ENCODE measurements around the gene SPTBN4.
"Not testable (repeated sequence)": the region's sequence is repeated elsewhere in the genome, so short reads cannot be mapped to it uniquely, and the experiment has no call there.

Gene SPTBN4

DNA sequence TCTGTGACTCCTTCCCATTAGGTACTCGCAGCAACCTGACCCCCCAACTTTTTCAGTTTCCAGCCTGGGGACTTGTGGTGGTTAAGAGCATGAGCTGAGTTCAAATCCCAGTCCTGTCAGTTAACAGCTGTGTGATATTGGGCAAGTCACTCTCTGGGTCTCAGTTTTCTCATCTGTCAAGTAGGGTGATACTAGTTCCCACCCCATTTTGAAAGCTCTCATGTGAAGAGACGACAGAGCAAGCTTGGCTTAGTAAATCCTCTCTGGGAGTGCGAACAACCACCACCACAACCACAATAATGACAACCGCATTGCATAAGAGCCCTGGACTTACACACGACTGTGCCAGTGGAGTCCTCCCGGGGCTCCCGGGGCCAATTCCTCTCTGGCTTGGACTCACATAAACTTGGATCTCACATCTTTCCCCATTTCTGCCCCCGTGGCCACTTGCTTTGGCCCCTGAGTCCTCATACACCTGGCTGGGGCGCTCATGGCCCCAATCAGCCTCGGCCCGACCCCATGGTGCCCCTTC, 1.7 kb upstream of the SPTBN4 start:
- DNase-seq (ENCODE audit: low read depth) = no peak

DNA sequence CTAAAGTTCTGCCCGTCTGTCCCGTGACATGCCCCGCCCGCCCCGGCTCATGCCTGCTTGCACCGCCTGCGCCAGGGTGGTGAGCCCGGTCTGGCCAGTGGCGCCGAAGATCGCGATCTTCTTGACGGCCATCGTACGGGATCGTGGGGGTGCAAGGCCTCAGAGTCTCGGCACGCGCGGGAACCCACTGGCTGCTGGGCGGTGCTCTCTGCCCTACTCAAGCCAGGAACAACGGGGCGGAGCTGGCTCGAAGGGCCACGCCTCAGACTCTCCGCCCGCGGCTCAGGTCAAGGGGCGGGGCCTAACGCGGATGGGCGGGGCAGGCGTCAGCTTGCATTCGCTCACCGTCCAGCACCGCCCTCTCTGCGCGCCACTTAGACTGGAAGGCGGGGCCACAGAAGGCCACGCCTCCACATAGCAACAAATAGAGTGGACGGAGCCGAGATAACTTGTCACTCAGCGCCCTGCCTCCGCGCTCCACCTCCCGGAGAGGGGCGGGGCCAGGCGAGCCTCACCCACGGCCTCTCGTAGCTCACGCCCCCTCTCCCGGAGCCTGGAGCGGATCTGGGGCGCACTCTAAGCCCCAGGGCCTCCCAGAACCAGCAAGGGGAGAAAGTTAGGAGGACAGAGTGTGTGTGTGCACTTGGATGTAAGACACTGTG, 1.1 kb upstream of the SPTBN4 start, which contains the start of gene BLVRB:
Gene BLVRB (minus strand): TSS at position 189 of the 662 bp plus-strand sequence. CDS start 57 bp downstream, at position 132.
- peak; percentile 99 for DNase-seq (ENCODE audit: low read depth)

DNA sequence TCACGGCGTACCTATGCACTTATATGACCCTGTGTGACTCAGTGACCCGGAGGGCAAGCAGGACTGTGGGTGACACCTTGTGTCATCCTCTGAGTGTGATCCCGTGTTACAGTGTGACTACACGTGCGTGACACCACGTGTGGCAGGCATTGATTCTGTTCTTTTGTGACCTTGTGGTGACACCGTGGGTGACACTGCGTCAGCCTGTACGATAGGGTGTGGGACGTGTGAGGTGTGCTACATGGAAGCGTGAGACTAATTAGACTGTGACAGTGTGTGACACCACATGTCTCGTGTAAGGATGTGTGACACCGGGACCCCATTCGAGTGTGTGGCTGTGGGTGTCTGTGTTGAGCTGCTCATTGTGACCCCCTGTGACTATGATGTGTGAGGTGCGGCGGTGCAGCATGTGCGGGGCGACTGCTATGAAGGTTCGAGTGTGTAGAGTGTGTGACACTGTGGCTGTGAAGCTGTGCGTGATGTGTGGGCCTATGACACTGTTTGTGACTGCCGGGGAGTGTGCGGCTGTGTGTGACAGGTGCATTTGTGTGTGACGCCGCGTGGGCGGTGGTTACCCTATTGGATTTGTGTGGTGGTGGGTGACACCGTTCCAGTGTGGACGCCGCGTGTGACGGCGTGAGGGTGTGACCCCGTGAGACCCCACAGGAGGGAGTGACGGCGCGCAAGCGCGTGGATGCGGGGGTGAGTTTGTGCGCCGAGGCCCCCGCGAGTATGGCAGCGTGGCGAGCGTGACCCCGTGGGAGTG, 399 bp upstream of the SPTBN4 start:
- DNase-seq (ENCODE audit: low read depth) = no peak

DNA sequence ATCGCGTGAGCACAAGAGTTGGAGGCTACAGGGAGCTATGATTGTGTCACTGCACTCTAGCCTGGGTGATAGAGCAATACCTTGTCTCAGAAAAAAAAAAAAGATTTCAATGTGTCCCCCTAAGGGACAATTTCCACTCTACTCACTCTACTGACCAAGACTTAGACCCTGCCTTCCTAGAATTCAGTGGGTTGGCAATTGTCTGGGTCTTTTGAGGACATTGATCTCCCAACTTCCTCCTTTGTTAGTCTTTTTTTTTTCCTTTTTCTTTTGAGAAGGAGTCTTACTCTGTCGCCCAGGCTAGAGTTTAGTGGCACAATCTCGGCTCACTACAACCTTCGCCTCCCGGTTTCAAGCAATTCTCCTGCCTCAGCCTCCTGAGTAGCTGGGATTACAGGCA, 2.2 kb downstream of the SPTBN4 start:
- no peak for DNase-seq (ENCODE audit: low read depth)

DNA sequence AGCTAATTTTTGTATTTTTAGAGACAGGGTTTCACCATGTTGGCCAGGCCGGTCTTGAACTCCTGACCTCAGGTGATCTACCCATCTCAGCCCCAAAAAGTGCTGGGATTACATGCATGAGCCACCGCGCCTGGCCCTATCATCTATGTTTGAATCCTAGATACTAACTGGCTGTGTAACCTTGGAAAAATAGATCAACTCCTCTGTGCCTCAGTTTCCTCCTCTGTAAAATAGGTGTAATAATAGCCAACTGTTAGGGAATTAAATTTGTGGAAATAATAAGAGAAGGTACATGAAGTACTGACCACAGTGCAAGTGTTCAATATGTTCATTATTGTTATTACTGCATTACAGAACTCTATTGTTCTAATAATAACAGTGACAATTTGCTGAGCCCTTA, 4.3 kb downstream of the SPTBN4 start:
- DNase-seq (ENCODE audit: low read depth) = no peak

DNA sequence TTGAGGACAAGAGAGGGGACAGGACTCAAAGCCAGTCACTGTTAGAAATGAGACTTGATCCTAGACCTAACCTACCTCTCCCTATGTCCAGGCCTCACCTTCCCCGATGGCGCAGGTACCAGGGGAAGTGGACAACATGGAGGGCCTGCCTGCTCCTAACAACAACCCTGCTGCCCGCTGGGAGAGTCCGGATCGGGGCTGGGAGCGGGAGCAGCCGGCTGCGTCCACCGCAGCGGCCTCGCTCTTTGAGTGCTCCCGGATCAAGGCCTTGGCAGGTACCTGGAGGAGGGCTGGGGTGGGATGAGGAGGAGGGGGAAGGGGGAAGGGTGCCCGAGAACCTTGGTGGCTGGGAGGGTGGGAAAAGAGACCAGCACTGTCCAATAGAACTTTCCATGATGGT, 5.7 kb downstream of the SPTBN4 start:
- no peak for DNase-seq (ENCODE audit: low read depth)

DNA sequence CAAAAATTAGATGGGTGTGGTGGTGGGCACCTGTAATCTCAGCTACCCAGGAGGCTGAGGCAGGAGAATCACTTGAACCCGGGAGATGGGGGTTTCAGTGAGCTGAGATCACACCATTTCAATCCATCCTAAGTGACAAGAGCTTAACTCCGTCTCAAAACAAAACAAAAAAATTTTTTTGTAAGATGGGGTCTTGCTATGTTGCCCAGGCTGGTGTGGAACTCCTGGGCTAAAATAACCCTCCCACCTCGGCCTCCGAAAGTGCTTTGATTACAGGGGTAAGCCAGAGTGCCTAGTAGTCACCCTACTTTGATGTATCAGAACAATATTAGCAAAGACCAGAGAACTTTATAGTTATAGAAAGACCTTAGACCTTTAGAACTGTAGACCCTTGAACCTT, 7.9 kb downstream of the SPTBN4 start:
- DNase-seq (ENCODE audit: low read depth) = no peak

DNA sequence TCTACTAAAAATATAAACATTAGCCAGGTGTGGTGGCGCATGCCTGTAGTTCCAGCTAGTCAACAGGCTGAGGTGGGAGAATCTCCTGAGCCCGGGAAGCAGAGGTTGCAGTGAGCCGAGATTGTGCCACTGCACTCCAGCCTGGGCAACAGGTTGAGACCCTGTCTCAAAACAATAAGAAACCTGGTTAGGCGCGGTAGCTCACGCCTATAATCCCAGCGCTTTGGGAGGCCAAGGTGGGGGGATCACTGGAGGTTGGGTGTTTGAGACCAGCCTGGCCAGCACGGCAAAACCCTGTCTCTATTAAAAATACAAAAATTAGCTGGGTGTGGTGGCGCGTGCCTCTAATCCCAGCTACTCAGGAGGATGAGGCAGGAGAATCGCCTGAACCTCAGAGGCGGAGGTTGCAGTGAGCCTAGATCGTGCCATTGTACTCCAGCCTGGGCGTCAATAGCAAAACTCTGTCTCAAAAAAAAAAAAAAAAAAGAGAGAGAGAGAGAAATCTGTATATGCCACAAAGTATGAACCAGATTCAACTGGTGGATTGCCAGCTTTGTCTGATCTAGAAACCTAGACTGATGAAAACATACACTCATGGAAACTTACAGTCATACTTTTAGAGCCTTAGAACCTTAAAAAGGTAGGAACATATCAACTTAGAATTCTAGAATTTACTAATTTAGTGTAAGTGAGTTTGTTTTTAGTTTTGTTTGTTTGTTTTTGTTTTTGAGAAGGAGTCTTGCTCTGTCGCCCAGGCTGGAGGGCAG, 9.3 kb downstream of the SPTBN4 start:
- DNase-seq (ENCODE audit: low read depth) = not testable (repeated sequence)

DNA sequence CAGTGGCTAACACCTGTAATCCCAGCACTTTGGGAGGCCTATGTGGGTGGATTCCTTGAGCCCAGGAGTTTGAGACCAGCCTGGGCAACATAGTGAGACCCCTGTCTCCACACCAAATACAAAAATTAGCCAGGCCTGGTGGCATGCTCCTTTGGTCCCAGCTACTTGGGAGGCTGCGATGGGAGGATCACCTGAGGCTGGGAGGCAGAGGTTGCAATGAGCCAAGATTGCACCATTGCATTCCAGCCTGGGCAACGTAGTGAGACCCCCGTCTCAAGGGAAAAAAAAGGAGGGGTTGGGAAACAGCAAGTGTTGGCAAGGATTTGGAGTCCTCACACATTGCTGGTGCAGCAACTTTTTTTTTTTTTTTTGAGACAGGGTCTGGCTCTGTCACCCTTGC, 19.2 kb downstream of the SPTBN4 start:
- DNase-seq (ENCODE audit: low read depth) = no peak

DNA sequence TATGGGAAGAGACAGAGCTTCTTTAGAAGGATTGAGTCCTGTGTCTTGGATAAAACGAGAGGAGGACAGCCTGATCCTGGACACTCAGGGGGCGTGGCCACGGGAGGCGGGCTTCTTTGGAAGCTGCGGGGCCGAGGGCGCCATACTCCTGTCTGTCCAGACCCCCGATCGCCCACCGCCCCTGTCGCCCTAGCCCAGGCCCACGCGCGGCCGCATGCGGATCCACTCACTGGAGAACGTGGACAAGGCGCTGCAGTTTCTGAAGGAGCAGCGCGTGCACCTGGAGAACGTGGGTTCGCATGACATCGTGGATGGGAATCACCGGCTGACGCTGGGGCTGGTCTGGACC, 23.1 kb downstream of the SPTBN4 start:
- DNase-seq (ENCODE audit: low read depth) = no peak

DNA sequence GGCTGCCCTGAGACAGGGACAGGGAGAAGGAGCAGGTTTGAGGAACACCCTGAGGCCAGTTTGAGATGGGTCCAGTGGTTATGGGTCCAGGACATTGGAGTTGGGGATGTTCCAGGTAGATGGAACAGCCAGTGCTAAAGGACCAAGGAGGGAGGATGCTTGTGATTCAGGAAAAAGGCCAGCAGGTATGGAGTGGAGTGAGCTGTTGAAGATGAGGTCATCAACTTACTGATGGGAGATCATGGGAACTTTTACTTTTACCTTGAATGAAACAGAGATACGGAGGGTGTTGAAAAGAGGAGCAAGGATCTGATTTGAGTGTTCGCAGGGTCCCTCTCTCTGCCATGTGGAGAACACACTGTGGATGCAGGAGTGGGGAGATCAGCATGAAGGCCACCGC, 25.5 kb downstream of the SPTBN4 start:
- DNase-seq (ENCODE audit: low read depth) = no peak

DNA sequence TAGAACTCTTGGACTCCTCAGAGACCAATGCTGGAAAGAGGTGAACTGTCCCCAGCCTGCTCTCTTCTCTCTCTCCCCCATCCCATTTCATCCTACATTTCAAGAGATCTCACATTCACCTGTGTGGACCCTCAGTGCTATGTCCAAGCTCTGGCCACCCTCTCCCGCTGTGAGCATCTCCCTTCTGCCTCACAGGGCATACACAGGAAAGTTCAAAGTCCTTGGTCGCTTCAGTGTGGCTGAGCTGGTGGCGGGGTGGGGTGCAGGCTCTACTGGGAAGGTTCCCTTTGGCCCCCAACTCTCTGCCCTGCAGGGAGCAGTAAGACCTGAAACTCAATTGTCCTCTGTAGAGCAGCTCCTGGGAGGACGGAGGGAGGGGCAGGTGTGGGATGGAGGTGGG, 27.0 kb downstream of the SPTBN4 start:
- DNase-seq (ENCODE audit: low read depth) = no peak

DNA sequence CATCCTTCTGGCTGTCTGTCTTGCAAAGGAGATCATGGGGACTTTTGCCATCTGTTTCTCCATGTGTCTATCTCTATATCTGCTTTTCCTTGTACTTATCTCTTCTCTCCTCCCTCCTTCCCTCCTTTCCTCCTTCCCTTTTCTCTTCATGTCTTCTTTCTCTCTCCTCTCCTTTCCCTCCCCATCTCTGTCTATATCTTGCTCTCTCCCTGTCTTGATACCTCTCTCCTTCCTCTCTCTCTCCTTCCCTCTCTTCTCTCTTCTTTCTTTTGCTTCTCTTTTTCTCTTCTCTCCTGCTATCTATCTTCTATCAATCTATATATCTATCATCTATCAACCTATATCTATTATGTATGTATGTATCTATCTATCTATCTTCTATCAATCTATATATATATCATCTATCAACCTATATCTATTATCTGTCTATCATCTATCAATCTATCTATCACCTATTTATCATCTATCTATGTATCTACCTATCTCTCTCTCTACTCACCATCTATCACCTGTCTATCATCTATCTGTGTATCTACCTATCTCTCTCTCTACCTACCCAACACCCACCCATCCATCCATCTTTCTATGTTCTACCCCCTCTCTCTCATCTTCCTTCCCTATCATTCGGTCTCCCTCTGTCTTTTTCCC, 27.5 kb downstream of the SPTBN4 start:
- DNase-seq (ENCODE audit: low read depth) = no peak

DNA sequence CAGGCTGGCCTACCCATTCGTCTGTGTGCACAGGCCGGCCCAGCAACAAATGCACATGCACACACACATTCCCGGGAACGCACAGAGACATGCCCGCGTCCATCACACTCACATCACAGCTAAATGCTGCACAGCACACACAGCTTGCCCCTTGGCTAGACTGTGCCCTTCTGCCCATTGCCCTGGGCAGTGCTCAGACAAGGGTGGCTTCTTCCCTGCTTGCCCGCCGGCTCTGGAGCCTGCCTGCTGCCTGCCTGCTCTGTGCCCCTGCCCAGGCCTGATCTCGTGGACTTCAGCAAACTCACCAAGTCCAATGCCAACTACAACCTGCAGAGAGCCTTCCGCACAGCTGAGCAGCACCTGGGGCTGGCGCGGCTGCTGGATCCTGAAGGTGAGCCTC, 30.4 kb downstream of the SPTBN4 start:
- DNase-seq (ENCODE audit: low read depth) = no peak

DNA sequence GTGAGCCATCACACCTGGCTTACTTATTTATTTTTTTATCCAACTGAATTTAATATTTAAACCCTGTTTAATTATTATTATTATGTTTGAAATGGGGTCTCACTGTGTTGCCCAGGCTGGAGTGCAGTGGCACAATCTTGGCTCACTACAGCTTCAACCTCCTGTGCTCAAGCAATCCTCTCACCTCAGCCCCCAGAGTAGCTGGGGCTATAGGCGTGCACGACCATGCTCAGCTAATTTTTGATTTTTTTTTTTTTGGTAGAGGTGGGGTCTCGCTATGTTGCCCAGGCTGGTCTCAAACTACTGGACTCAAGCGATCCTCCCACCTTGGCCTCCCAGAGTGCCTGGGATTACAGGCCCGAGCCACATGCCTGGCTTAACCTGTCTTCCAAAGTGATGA, 32.5 kb downstream of the SPTBN4 start:
- DNase-seq (ENCODE audit: low read depth) = no peak

DNA sequence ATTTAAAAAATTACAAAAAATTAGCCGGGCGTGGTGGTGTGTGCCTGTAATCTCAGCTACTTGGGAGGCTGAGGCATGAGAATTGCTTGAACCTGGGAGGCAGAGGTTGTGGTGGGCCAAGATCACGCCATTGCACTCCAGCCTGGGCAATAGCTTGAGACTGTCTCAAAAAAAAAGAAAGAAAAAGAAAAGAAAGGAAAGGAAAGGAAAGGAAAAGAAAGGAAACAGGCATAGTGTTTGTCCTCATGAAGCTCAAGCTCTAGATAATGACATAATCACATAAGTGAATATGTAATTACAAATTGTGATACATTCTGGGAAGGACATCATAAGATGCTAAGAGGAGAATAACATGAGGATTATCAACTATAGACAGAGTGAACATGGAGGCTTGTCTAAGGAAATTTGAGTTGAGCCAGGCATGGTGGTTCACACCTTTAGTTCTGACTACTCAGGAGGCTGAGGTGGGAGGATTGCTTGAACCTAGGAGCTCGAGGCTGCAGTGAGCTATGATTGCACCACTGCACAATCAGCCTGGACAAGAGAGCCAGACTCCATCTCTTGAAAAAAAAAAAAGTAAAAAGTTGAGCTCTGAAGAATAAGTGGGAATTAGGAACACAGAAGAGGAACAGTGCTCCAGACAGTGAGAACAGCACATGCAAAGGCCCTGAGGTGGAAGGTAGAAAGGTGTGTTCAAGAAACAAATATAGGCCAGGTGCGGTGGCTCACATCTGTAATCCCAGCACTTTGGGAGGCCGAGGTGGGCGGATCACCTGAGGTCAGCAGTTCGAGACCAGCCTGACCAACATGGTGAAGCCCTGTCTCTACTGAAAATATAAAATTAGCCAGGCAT, 34.1 kb downstream of the SPTBN4 start:
- DNase-seq (ENCODE audit: low read depth) = not testable (repeated sequence)

DNA sequence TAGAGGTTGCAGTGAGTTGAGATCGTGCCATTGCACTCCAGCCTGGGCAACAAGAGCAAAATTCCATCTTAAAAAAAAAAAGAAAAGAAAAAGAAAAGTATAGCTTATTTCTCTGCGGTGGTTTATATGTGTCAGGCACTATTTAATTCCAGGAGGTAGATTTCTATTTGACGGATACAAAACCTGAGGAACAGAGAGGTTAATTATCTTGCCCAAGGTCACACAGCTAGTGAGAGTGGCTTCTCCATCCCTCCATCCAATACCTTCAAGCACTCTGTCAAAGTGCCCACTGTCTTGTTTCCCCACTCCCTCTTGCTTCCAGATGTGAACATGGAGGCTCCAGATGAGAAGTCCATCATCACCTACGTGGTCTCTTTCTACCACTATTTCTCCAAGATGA, 34.8 kb downstream of the SPTBN4 start:
- no peak for DNase-seq (ENCODE audit: low read depth)

DNA sequence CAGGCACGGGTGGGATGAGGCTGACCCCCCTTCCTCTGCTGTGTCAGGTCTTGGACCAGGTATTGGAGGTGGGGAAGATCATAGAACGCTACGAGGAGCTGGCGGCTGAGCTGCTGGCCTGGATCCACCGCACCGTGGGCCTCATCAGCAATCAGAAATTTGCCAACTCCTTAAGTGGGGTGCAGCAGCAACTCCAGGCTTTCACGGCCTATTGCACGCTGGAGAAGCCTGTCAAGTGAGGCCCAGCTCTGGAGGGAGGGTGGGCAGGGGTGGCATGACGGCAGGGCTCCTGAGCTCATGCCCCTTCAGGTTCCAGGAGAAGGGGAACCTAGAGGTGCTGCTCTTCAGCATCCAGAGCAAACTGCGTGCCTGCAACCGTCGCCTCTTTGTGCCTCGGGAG, 35.3 kb downstream of the SPTBN4 start:
- no peak for DNase-seq (ENCODE audit: low read depth)

DNA sequence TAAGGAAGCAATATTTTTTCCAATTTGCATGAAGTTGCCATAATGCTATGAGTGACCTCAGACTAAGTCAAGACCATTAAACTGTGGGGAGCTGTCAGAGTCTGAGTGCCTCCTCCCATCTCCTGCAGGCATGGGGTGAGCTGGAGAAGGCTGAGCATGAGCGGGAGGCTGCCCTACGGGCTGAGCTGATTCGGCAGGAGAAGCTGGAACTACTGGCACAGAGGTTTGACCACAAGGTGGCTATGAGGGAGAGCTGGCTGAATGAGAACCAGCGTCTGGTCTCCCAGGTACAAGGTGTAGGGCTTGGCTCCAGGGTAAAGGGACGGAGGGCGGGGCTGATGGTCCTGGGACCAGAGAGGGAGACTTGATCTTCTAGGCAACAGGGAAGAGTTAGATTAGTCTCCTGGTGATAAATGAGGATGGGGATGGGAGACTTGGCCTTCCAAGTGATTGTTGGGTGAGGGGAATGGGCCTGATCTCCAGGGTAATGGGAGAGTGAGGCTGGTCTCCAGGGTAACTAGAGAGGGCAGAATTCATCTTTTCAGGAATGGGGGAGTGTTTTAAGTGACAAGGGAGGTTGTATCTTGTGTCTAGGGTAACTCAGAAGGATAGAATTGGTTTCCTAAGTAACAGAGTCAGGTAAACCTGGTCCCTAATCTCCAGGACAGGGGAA, 36.0 kb downstream of the SPTBN4 start:
- no peak for DNase-seq (ENCODE audit: low read depth)

DNA sequence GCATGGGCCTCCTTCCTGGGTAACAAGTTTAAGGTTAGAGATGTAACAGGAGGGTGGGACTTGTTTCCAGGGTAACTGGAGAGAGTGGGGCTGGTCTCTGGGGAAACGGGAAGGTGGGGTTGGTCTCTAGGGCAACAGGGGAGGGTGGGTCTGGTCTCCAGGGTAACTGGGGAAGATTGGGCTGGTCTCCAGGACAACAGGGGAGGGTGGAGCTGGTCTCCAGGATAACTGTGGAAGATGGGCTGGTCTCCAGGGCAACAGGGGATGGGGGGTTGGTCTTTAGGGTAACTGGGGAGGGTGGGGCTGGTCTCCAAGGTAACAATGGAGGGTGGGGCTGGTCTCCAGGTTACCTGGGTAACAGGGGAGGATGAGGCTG, 36.5 kb downstream of the SPTBN4 start:
- no peak for DNase-seq (ENCODE audit: low read depth)

DNA sequence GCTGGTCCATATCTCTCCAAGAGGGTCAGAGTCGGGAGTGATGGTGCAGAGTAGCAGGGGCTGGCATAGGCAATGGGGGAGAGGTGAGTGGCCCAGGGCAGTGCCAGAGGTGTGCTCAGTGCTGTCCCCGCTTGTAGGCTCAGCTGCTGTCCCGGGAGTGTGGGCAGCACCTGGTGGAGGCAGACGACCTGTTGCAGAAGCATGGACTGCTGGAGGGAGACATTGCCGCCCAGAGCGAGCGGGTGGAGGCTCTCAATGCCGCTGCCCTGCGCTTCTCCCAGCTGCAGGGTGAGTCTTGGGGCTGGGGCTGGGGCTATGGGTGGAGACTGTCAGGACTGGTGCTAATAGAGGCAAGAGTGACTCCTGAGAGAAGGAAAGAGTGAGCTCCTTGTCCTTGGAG, 39.3 kb downstream of the SPTBN4 start:
- no peak for DNase-seq (ENCODE audit: low read depth)
